ENCODE results near the gene FAM47B. TPM values are rescaled to one million over a fixed set of nuclear protein-coding genes. Genes with fewer than 3 reads are reported as not detected.

Gene FAM47B
- total RNA-seq, 3 donors from 2014 or later (not counting 1 experiment from before 2014, with no cell fraction given): not detected

DNA sequence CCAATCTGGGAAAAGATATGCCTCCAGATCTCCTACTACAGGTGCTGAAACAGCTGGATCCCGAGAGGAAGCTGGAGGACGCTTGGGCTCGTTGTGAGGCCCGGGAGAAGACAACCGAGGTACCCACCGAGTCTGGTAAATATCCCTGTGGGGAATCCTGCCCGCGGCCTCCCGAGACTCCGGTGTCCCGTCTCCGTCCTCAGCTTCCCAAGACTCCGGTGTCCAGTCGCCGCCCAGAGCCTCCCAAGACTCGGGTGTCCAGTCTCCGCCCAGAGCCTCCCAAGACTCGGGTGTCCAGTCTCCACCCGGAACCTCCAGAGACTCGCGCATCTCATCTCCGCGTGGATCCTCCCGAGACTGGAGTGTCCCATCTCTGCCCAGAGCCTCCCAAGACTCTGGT, 639 bp downstream of the FAM47B start:
- Mint-ChIP-seq H3K4me1 (no peaks in the 10 kb centered on the region), H3K4me3 (no peak overlapping the region), H3K27ac (no peak overlapping the region), H3K9me3 (peaks cover 0 to 5% of the 10 kb centered on the region in 2 donors), H3K27me3 (ENCODE audit: low read depth in 2 of 2) (no peaks in the 10 kb centered on the region), H3K36me3 (no peaks in the 10 kb centered on the region)
- no peaks in the 10 kb centered on the region for H3K36me3 ChIP-seq (ENCODE audit: control insufficient read depth, insufficient read depth, low read length)
- no peak overlapping the region for H3K27ac ChIP-seq (ENCODE audit: low read length)
- DNase-seq (no peak), ATAC-seq (no peak)
- no peaks in the 10 kb centered on the region for H3K4me1 ChIP-seq (ENCODE audit: control insufficient read depth, insufficient read depth, low read length)
- H3K27me3 ChIP-seq (ENCODE audit: control insufficient read depth, insufficient read depth, low read length): no peaks in the 10 kb centered on the region
- H3K4me3 ChIP-seq (ENCODE audit: low read length): no peak overlapping the region
- WGBS (ENCODE audit: insufficient coverage): 94% methylated on average over 24 of the region's 24 CpGs
- intact Hi-C loops (cut with micrococcal nuclease): no loop called here
- TF ChIP-seq, protein P1, sequence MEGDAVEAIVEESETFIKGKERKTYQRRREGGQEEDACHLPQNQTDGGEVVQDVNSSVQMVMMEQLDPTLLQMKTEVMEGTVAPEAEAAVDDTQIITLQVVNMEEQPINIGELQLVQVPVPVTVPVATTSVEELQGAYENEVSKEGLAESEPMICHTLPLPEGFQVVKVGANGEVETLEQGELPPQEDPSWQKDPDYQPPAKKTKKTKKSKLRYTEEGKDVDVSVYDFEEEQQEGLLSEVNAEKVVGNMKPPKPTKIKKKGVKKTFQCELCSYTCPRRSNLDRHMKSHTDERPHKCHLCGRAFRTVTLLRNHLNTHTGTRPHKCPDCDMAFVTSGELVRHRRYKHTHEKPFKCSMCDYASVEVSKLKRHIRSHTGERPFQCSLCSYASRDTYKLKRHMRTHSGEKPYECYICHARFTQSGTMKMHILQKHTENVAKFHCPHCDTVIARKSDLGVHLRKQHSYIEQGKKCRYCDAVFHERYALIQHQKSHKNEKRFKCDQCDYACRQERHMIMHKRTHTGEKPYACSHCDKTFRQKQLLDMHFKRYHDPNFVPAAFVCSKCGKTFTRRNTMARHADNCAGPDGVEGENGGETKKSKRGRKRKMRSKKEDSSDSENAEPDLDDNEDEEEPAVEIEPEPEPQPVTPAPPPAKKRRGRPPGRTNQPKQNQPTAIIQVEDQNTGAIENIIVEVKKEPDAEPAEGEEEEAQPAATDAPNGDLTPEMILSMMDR (IDR thresholded peaks at IDR 0.05): no peak
- H3K9me3 ChIP-seq (ENCODE audit: control insufficient read depth, insufficient read depth, low read length): peaks cover 6% of the 10 kb centered on the region

DNA sequence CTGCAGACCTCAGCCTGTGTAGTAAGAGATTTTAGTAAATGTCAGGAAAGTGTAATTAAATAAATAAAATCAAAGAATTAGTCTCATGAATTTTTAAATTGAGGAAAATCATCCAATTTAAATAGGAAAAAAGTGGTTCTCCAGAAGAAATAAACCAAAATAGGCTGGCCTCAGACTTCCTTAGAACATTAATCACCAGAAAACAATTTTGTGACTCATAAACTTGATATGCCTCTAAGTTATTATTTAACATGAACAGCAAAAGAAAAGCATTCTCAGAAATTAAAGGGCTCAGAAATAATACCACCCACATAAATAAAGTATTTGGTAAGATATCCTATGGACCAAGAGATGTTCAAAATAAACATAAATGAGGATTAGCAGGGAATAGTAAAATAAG, 14.3 kb downstream of the FAM47B start:
- intact Hi-C loops (cut with micrococcal nuclease): no loop called here
- Histone ChIP-seq H3K9me3 (ENCODE audit: control insufficient read depth, insufficient read depth, low read length) (no peaks in the 10 kb centered on the region), H3K27ac (ENCODE audit: low read length) (no peak overlapping the region), H3K4me3 (ENCODE audit: low read length) (no peak overlapping the region), H3K4me1 (ENCODE audit: control insufficient read depth, insufficient read depth, low read length) (no peaks in the 10 kb centered on the region), H3K27me3 (ENCODE audit: control insufficient read depth, insufficient read depth, low read length) (no peaks in the 10 kb centered on the region), H3K36me3 (ENCODE audit: control insufficient read depth, insufficient read depth, low read length) (no peaks in the 10 kb centered on the region)
- ATAC-seq: no peak
- Mint-ChIP-seq H3K9me3 (peaks cover 5 to 6% of the 10 kb centered on the region in 2 donors), H3K4me3 (no peak overlapping the region), H3K36me3 (no peaks in the 10 kb centered on the region), H3K27ac (no peak overlapping the region), H3K27me3 (ENCODE audit: low read depth in 2 of 2) (no peaks in the 10 kb centered on the region), H3K4me1 (no peaks in the 10 kb centered on the region)
- TF ChIP-seq, protein P1 (IDR thresholded peaks at IDR 0.05): no peak
- DNase-seq: no peak

DNA sequence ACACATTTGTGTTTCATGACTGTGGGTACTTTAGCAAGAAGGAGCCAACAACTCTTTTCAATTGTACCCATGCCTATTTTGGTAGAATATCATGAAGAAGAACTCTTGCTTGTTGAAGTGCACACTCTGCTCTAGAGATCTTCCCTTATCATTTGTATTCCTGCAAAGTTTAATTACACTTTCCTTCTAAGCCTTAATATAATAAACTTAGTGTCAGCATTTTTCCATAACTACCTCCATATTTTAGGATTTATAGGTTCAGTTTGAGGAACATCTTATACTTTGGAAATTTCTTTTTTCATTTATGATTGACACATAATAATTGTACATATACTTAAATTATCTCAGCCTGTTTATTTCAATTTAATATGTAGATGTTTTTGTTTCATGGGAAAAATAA, 19.1 kb downstream of the FAM47B start:
- peaks cover 2 to 3% of the 10 kb centered on the region in 2 donors for H3K9me3 Mint-ChIP-seq
- H3K36me3 Mint-ChIP-seq: no peaks in the 10 kb centered on the region
- no peak overlapping the region for H3K4me3 Mint-ChIP-seq
- TF ChIP-seq, protein P1 (IDR thresholded peaks at IDR 0.05): no peak
- Histone ChIP-seq H3K9me3 (ENCODE audit: control insufficient read depth, insufficient read depth, low read length) (no peaks in the 10 kb centered on the region), H3K4me3 (ENCODE audit: low read length) (no peak overlapping the region), H3K4me1 (ENCODE audit: control insufficient read depth, insufficient read depth, low read length) (no peaks in the 10 kb centered on the region), H3K27me3 (ENCODE audit: control insufficient read depth, insufficient read depth, low read length) (no peaks in the 10 kb centered on the region), H3K36me3 (ENCODE audit: control insufficient read depth, insufficient read depth, low read length) (no peaks in the 10 kb centered on the region), H3K27ac (ENCODE audit: low read length) (no peak overlapping the region)
- intact Hi-C loops (cut with micrococcal nuclease): no loop called here
- no peaks in the 10 kb centered on the region for H3K4me1 Mint-ChIP-seq
- ATAC-seq: no peak
- DNase-seq: no peak
- H3K27ac Mint-ChIP-seq: no peak overlapping the region
- H3K27me3 Mint-ChIP-seq (ENCODE audit: low read depth in 2 of 2): no peaks in the 10 kb centered on the region

DNA sequence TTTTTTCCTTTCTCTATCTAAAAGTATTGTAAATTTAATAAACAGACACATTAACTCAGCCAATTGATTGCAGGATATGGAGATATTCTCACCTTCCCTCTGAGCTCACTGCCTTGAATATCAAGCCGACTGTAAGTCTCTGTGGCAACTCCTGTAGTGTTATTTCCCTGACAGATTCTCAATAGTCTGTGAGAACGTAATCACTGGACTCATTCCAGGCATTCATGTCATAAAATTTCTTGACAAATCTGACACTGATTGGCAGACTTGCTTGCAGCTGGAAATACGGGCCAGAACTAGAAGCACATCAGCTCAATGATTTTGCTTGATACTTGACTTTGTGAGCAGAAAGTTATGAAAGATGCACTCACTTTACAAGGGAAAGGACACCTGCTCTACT, 29.6 kb downstream of the FAM47B start:
- Mint-ChIP-seq H3K9me3 (peaks cover 0 to 2% of the 10 kb centered on the region in 2 donors), H3K27ac (no peak overlapping the region), H3K4me1 (no peaks in the 10 kb centered on the region), H3K36me3 (no peaks in the 10 kb centered on the region), H3K27me3 (ENCODE audit: low read depth in 2 of 2) (no peaks in the 10 kb centered on the region), H3K4me3 (no peak overlapping the region)
- no peaks in the 10 kb centered on the region for H3K9me3 ChIP-seq (ENCODE audit: control insufficient read depth, insufficient read depth, low read length)
- no peaks in the 10 kb centered on the region for H3K4me1 ChIP-seq (ENCODE audit: control insufficient read depth, insufficient read depth, low read length)
- intact Hi-C loops (cut with micrococcal nuclease): no loop called here
- no peaks in the 10 kb centered on the region for H3K27me3 ChIP-seq (ENCODE audit: control insufficient read depth, insufficient read depth, low read length)
- no peak for ATAC-seq
- TF ChIP-seq, protein P1 (IDR thresholded peaks at IDR 0.05): no peak
- H3K36me3 ChIP-seq (ENCODE audit: control insufficient read depth, insufficient read depth, low read length): no peaks in the 10 kb centered on the region
- WGBS (ENCODE audit: insufficient coverage): 68% methylated on average over 3 of the region's 3 CpGs
- no peak overlapping the region for H3K27ac ChIP-seq (ENCODE audit: low read length)
- H3K4me3 ChIP-seq (ENCODE audit: low read length): no peak overlapping the region
- no peak for DNase-seq

Measured in natural killer cell (primary cell).